HG03039 (cell line): ENCODE measurements around the gene USP48.

Source experiments
- ATAC-seq: cut with Tn5 transposase; IDR thresholded peaks from one replicate; pipeline ENCODE4 v1.9.1; 2021; ENCODE audit warnings: mild to moderate bottlenecking, moderate library complexity; ENCODE audit not compliant: unreplicated experiment

The USP48 gene

GRCh38 chr1:21670059-21670881 lies 112.7 kb downstream of the USP48 start:
- ATAC-seq = no peak

DNA sequence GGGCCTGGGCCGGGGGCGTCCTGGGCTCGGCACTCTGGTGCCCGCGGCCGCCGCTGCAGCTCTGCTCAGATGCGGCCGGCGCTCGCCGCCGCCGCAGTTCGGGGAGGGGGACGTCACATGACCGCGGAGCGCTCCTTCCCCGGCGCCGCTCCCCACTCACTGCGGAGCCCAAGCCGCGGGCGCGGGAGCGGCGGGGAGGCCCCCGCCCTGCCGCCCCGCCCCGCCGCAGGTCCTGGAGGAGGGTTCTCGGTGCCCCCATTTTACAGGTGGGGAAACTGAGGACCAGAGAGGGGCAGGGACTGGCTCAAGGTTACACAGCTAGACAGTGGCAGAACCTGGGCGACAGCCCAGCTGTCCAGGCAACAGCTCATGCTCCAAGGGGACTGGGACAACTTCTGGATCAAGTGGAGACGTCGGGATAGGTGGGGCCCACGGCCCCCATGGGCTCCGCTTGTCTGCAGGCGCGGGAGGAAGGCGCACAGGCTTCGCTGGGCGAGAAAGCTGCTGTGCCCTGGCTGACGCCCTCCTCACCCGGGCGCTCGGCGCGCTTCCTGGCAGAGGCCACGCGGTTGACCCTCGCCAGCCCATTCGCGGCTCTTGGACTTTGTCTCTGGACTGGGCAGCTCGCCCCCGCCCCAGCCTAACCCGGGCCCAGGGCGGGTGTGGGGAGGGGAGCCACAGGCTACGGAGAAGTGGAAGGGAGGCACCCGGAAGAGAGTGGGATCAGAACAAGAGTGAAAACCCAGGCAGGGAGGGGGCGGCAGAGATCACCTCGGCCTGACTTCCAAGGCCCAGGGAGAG lies 113.5 kb downstream of the USP48 start, which contains the start of gene RAP1GAP:
TSS of gene RAP1GAP (minus strand) at position 100 of the 801 bp plus-strand sequence. CDS start 49,325 bp downstream, outside the sequence.
- no peak for ATAC-seq

GRCh38 chr1:21668951-21669257 lies 114.0 kb downstream of the USP48 start:
- ATAC-seq = no peak

- ATAC-seq = no peak
Measured at GRCh38 chr1:21668232-21668950, 114.6 kb downstream of the USP48 start.

GRCh38 chr1:21667348-21668231 lies 115.4 kb downstream of the USP48 start:
- no peak for ATAC-seq

DNA sequence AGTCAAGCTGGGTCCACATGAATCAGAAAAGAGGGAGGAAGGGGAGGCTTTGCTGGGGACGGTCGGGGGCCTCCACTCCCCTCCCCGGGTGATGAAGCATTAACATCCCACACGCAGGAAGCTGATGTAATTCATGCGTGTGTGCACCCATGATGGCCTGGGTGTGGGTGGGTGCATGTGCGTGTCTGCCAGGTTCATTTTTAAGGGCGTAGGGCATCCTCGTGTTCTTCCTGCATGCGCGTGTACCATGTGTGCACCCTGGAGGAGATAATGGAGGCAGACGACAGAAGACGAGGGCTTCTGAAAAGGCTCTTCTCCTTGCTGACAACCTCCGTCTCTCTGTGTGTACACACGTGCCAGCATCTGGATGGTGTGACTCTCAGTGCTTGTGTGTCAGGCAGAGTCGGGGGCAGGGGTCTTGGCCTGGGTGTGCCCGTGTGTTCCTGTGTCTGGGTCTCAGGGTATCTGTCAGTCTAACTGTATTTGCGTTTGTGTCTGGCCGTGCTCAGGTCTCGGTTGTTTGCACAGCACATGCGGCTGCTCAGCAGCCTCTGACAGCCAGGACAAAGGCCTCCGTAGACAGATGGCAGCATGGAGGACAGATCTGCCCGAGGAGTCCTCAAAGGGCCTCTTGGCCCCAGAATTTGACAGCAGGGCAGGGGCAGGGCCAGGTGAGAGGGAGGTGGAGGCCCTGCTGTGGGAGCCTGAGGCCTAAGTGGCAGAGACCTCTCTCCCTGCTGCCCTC lies 116.2 kb downstream of the USP48 start:
- ATAC-seq = no peak

DNA sequence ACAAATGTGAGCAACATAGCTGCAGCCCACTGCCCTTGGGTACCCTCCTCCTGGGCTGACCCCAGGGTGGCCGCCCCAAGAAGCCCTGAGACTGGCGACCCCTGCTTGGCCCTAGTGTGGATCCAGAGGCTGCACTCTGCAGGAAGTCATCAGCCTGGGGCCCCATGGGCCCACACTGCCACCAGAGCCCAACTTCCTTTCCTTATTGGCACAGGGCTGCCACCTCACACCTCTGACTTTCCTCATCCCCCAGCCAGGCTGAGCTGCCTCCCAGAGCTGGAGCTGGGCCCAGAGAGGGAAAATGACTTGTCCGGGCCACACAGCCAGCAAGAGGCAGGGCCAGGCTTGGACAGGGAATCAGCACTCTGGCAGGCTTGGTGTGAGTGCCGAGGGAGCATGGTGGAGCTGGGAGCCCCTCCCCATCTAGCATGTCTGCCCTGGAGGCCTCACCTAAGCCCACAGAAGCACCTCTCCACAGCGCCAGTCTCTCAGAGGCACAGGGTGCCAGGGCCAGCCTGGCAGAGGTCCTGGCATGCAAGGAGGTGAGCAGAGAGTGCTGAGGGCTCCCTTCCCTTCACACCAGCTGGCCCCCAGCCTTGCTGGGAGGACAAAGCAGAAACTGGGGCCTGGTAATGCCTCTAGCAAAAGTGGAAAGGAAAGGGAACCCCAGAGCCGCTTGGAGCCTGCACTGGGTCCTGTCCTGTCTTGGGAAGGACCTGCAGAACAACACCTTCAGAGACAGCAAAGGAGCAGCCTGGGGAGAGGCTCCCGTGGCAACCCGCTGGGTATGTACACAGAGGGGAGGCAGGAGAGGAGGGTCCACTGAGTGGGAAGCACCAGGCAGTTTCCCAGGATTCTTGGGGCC lies 117.0 kb downstream of the USP48 start:
- ATAC-seq = no peak

GRCh38 chr1:21664806-21665588 lies 118.0 kb downstream of the USP48 start:
- ATAC-seq = no peak

DNA sequence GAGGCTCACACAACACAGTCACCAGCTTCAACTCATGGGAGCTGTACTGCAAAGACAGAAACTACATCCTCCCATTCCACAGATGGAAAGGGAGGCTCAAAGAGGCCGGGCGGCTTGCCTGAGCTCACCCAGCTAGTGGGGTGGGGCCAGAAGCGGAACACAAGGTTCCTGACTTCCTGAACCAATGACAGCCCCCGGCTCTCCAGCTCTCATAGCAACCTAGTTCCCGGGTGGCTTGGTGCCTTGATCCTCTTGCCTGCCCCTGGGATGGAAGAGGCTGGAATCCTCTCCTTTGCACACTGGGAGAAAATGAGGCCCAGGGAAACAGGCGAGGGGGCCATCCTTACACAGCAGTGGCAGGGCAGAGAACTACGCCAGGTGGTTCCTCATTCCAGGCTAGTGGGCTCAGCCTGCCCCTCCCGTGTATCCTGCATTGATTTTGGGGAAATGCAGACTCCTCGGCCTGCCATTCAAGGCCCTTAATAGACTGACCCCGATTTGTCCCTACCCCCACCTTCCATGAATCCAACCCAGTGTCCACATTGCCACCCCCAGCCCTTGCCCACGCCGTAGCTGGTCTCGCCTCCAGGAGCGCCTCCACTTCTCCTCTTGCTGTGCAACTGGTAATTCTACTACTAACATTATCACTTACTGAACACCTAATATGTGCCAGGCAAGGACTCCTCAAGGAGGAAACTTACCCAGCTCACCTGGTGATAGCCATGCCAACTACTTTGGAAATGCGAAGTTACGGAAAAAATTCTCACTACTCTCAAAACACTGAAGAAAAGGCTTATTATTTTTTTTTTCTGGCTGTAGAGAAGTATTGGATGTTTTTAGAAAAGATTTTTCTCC lies 118.8 kb downstream of the USP48 start:
- no peak for ATAC-seq

- ATAC-seq = no peak
Measured at GRCh38 chr1:21663248-21663950, 119.5 kb downstream of the USP48 start.

DNA sequence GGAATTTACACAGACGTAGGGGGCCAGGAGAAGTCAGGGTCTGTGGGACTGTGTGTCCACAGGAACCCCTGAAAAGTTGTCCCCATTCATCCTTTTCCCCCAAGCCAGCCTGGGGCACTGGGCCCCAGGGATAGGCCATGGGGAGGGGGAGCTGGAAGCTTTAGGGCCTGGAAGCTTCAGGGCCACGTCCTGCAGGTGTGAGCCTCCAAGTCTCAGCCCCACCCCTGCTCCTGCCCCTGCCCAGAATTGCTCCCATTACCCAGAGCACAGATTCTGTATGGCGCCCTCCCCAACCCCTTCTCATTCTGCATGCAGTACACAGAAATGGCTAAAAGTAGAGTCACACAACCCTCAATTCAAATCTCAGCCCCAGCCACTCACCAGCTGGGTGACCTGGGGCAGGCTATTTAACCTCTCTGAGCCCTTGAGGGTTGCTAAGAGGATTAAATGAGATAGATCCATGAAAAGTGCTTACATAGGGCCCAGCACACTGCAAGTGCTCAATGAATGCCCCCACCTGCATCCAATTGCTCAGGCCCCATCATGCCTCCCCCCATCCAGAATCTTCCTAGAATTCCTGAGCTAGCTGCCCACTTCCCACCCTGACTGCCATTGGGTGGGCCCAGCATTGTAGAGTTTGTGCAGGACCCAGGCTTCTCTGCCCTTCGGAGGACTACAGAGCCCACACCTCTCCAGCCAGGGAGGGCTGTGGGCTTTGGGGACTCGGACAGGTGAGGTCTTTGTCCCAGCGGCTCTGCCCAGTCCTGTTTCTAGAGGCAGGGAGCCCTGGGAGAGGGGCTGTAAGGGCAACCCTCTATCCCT lies 120.3 kb downstream of the USP48 start:
- no peak for ATAC-seq

DNA sequence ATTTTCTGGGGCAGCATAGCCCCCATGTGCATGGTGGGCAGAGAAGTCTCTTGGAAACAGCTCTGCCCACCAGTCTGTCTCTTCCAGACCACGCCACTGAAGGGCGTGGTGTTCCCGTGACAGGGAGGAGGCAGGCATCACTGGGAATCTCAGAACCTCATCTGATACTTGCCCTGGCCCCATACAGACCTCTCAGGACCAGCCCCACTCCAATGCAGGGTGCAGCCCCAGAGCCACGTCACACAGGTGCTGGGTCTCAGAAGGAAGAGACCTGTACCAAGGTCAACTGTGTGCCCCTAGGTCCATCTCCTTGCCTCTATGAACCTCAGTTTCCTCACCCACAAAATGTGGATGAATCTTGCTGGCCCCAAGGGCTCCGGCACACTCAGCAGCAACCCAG lies 121.1 kb downstream of the USP48 start:
- no peak for ATAC-seq

GRCh38 chr1:21659924-21660326 lies 123.0 kb downstream of the USP48 start:
- no peak for ATAC-seq

- no peak for ATAC-seq
Measured at GRCh38 chr1:21659099-21659923, 123.6 kb downstream of the USP48 start.
